HUES6 (cell line): ENCODE data around the gene ARL6.

Experiments
- H3K27ac ChIP-seq: 2 replicates; pipeline ENCODE4 v1.7.0; 2013; ENCODE audit warnings: low read depth, mild to moderate bottlenecking, low read length, inconsistent platforms
- H3K27me3 ChIP-seq: 2 replicates; pipeline ENCODE4 v1.6.1; 2013; ENCODE audit warnings: low read length; ENCODE audit not compliant: control insufficient read depth, insufficient read depth
- H3K36me3 ChIP-seq: 2 replicates; pipeline ENCODE4 v1.6.1; 2013; ENCODE audit warnings: low read length; ENCODE audit not compliant: control insufficient read depth, insufficient read depth
- H3K4me1 ChIP-seq: 2 replicates; pipeline ENCODE4 v1.6.1; 2013; ENCODE audit warnings: low read length; ENCODE audit not compliant: control insufficient read depth, insufficient read depth
- H3K4me3 ChIP-seq: 2 replicates; pipeline ENCODE4 v1.5.1; 2013; ENCODE audit warnings: low read depth, low read length
- H3K9ac ChIP-seq: one replicate; pipeline ENCODE4 v1.6.1; 2013; ENCODE audit warnings: mild to moderate bottlenecking, low read length
- H3K9me3 ChIP-seq: 2 replicates; pipeline ENCODE4 v1.6.1; 2013; ENCODE audit warnings: low read depth, low read length; ENCODE audit not compliant: control insufficient read depth, insufficient read depth

Gene ARL6

GRCh38 chr3:97772926-97773325 is 8.4 kb downstream of the ARL6 start:
- H3K9me3 ChIP-seq: peaks cover 5% of the 10 kb centered on the region; the same call in 1 of the 2 replicates
- H3K4me1 ChIP-seq: no peaks in the 10 kb centered on the region

GRCh38 chr3:97778152-97778551 is 13.6 kb downstream of the ARL6 start:
- Histone ChIP-seq H3K27ac (no peak overlapping the region), H3K36me3 (no peaks in the 10 kb centered on the region), H3K4me1 (no peaks in the 10 kb centered on the region), H3K27me3 (no peaks in the 10 kb centered on the region), H3K9ac (no peak overlapping the region), H3K9me3 (no peaks in the 10 kb centered on the region), H3K4me3 (no peak overlapping the region)

More at GRCh38 chr3:97772926-97773325, 8.4 kb downstream of the ARL6 start:
- H3K27me3 ChIP-seq: no peaks in the 10 kb centered on the region
- H3K4me3 ChIP-seq: no peak overlapping the region
- no peak overlapping the region for H3K27ac ChIP-seq
- H3K36me3 ChIP-seq: peaks cover 11% of the 10 kb centered on the region; the same call in 1 of the 2 replicates
- no peak overlapping the region for H3K9ac ChIP-seq

GRCh38 chr3:97793420-97794019 is 29.0 kb downstream of the ARL6 start:
- Histone ChIP-seq H3K9me3 (no peaks in the 10 kb centered on the region), H3K27ac (no peak overlapping the region), H3K4me1 (no peaks in the 10 kb centered on the region), H3K9ac (no peak overlapping the region), H3K27me3 (no peaks in the 10 kb centered on the region), H3K4me3 (no peak overlapping the region), H3K36me3 (no peaks in the 10 kb centered on the region)

- H3K27me3 ChIP-seq: no peaks in the 10 kb centered on the region
- H3K36me3 ChIP-seq: 0 out of 2 replicates have a peak, but pooled peaks cover 3% of the 10 kb centered on the region
- H3K4me3 ChIP-seq: no peak overlapping the region
- no peaks in the 10 kb centered on the region for H3K4me1 ChIP-seq
- H3K9ac ChIP-seq: no peak overlapping the region
- no peaks in the 10 kb centered on the region for H3K9me3 ChIP-seq
- no peak overlapping the region for H3K27ac ChIP-seq
Observed at GRCh38 chr3:97795951-97796350, 31.4 kb downstream of the ARL6 start.

- H3K4me1 ChIP-seq: no peaks in the 10 kb centered on the region
- H3K27ac ChIP-seq: no peak overlapping the region
- H3K9ac ChIP-seq: no peak overlapping the region
Observed at GRCh38 chr3:97804471-97804870, 39.9 kb downstream of the ARL6 start.

GRCh38 chr3:97810779-97811390 is 46.3 kb downstream of the ARL6 start:
- H3K27me3 ChIP-seq: no peaks in the 10 kb centered on the region
- no peaks in the 10 kb centered on the region for H3K4me1 ChIP-seq
- H3K9me3 ChIP-seq: no peaks in the 10 kb centered on the region
- H3K9ac ChIP-seq: no peak overlapping the region
- H3K4me3 ChIP-seq: no peak overlapping the region
- H3K36me3 ChIP-seq: no peaks in the 10 kb centered on the region
- H3K27ac ChIP-seq: no peak overlapping the region

More at GRCh38 chr3:97804471-97804870, 39.9 kb downstream of the ARL6 start:
- no peak overlapping the region for H3K4me3 ChIP-seq
- 0 out of 2 replicates have a peak, but pooled peaks cover 3% of the 10 kb centered on the region for H3K36me3 ChIP-seq
- no peaks in the 10 kb centered on the region for H3K9me3 ChIP-seq
- H3K27me3 ChIP-seq: no peaks in the 10 kb centered on the region

GRCh38 chr3:97815149-97815917 is 50.8 kb downstream of the ARL6 start:
- H3K4me1 ChIP-seq: no peaks in the 10 kb centered on the region
- no peak overlapping the region for H3K9ac ChIP-seq
- H3K36me3 ChIP-seq: no peaks in the 10 kb centered on the region
- H3K27ac ChIP-seq: no peak overlapping the region
- no peak overlapping the region for H3K4me3 ChIP-seq
- H3K9me3 ChIP-seq: no peaks in the 10 kb centered on the region
- peaks cover 2% of the 10 kb centered on the region for H3K27me3 ChIP-seq

GRCh38 chr3:97816811-97817210 is 52.3 kb downstream of the ARL6 start:
- no peak overlapping the region for H3K4me3 ChIP-seq
- H3K9me3 ChIP-seq: no peaks in the 10 kb centered on the region
- peaks cover 15% of the 10 kb centered on the region for H3K27me3 ChIP-seq
- no peaks in the 10 kb centered on the region for H3K4me1 ChIP-seq
- no peak overlapping the region for H3K27ac ChIP-seq
- H3K9ac ChIP-seq: no peak overlapping the region
- no peaks in the 10 kb centered on the region for H3K36me3 ChIP-seq

GRCh38 chr3:97817965-97818364 is 53.4 kb downstream of the ARL6 start:
- H3K27ac ChIP-seq: no peak overlapping the region
- H3K36me3 ChIP-seq: no peaks in the 10 kb centered on the region
- no peaks in the 10 kb centered on the region for H3K9me3 ChIP-seq

GRCh38 chr3:97820780-97821179 is 56.2 kb downstream of the ARL6 start:
- no peak overlapping the region for H3K9ac ChIP-seq
- no peaks in the 10 kb centered on the region for H3K9me3 ChIP-seq
- peak overlapping the region; percentile 92 for H3K4me3 ChIP-seq
- H3K27me3 ChIP-seq: peaks cover 33% of the 10 kb centered on the region
- H3K27ac ChIP-seq: no peak overlapping the region
- H3K4me1 ChIP-seq: peaks cover 8% of the 10 kb centered on the region; the same call in 1 of the 2 replicates
- H3K36me3 ChIP-seq: no peaks in the 10 kb centered on the region

More at GRCh38 chr3:97817965-97818364, 53.4 kb downstream of the ARL6 start:
- Histone ChIP-seq H3K27me3 (peaks cover 23% of the 10 kb centered on the region), H3K4me3 (no peak overlapping the region), H3K4me1 (no peaks in the 10 kb centered on the region), H3K9ac (no peak overlapping the region)

GRCh38 chr3:97821287-97821773 is 56.8 kb downstream of the ARL6 start:
- H3K27me3 ChIP-seq: peaks cover 33% of the 10 kb centered on the region
- peaks cover 8% of the 10 kb centered on the region; the same call in 1 of the 2 replicates for H3K4me1 ChIP-seq
- H3K9ac ChIP-seq: no peak overlapping the region
- H3K9me3 ChIP-seq: no peaks in the 10 kb centered on the region
- H3K27ac ChIP-seq: no peak overlapping the region
- H3K4me3 ChIP-seq: peak overlapping the region; percentile 92
- no peaks in the 10 kb centered on the region for H3K36me3 ChIP-seq
